ENCODE data around the gene ANKRD13D. TPM values are rescaled to one million over a fixed set of nuclear protein-coding genes. Genes with fewer than 3 reads are reported as not detected.

ANKRD13D gene
- total and polyA plus RNA-seq, 2 of the 8 experiments (the other 6 are each of a cell fraction or from before 2014, with no cell fraction given) = 24.9 to 26.5 TPM

DNA sequence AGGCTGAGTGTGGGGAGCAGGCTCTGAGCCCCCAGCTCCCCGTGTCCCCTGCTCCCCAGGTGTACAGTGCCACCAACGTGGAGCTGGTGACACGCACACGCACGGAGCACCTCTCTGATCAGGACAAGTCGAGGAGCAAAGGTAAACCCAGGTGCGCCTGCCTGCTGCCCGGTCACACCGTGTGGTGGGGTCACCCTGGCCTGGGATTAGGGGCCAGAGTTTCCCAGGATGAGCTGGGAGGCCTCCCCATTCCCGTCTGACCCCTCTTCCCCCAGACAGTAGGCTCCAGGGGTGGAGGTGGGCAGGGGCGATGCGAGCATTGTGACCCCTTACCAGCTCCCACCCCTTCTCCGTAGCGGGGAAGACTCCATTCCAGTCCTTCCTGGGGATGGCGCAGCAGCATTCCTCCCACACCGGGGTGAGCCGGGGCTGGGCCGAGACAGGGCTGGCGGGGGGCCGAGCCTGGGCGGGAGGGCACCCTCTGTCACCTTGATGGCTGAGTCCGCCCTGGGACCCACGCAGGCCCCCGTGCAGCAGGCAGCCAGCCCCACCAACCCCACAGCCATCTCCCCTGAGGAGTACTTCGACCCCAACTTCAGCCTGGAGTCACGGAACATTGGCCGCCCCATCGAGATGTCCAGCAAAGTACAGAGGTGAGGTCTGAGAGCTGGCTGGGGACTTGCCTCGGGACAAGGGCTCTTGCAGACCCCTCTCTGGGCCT, 10.5 kb downstream of the ANKRD13D start:
- POLR2A ChIA-PET (ENCODE audit: partially characterized antibody) = interaction anchor here (1.4 to 9.7 kb wide), 3 partner anchors 9 to 20 kb away, joined by 3 to 106 read pairs (median 4); partner anchors contain the start of gene ANKRD13D
- H3K79me2 ChIP-seq (ENCODE audit: control insufficient read depth in 1 of 2, insufficient read depth in 2 of 2, low read length in 2 of 2) = no peaks in the 10 kb centered on the region
- DNase-seq (ENCODE audit: low read depth in 1 of 2, low spot score in 2 of 2) = no peak
- no peak for FAIRE-seq
- H3K9ac ChIP-seq (replicated peaks in 1 of 4; ENCODE audit: extremely low read depth in 1 of 4, low read depth in 3 of 4, low read length in 3 of 4) = no peak overlapping the region
- TF ChIP-seq ZNF274 (IDR thresholded peaks at IDR 0.05; ENCODE audit: borderline replicate concordance, extremely low read depth, low read length) (no peak), GABPA (IDR thresholded peaks at IDR 0.05; ENCODE audit: borderline replicate concordance, insufficient read depth, low read length) (no peak), CHD1 (IDR thresholded peaks at IDR 0.05; ENCODE audit: low read depth, low read length) (no peak), PHF8 (conservative IDR thresholded peaks at IDR 0.05; ENCODE audit: low read depth, low read length) (no peak), KDM4A (IDR thresholded peaks at IDR 0.05; ENCODE audit: low read depth, low read length, severe bottlenecking) (no peak), YY1 (IDR thresholded peaks at IDR 0.05; ENCODE audit: low read depth, low read length) (no peak), CHD2 (IDR thresholded peaks at IDR 0.05; ENCODE audit: low read length) (no peak), SAP30 (IDR thresholded peaks at IDR 0.05; ENCODE audit: insufficient read depth, insufficient replicate concordance, low read length) (no peak)
- no peak overlapping the region for H2BK15ac ChIP-seq (ENCODE audit: low read length)
- H3K4me1 ChIP-seq (replicated peaks in 1 of 4; ENCODE audit: control insufficient read depth in 3 of 4, insufficient read depth in 4 of 4, low read length in 3 of 4) = peaks cover 0 to 19% (median 15%) of the 10 kb centered on the region in 4 experiments; a peak in 5 of 7 replicates
- no peak overlapping the region for H3K27ac ChIP-seq (ENCODE audit: low read depth, low read length)
- H2BK20ac ChIP-seq (ENCODE audit: low read length) = no peak overlapping the region
- H2AK5ac ChIP-seq (ENCODE audit: low read depth, low read length) = no peak overlapping the region
- H4K8ac ChIP-seq (ENCODE audit: extremely low read depth, insufficient read depth, low read length) = no peak overlapping the region; the same call in 1 of the 2 replicates
- H3K18ac ChIP-seq (ENCODE audit: extremely low read depth, low read length) = no peak overlapping the region
- no peak overlapping the region for H3K14ac ChIP-seq (ENCODE audit: insufficient read length)
- H3K79me1 ChIP-seq (ENCODE audit: low read depth, low read length) = no peaks in the 10 kb centered on the region; the same call in 1 of the 2 replicates
- H3K36me3 ChIP-seq (ENCODE audit: control insufficient read depth in 2 of 4, insufficient read depth in 4 of 4, low read length in 3 of 4) = peaks cover 0 to 21% (median 10%) of the 10 kb centered on the region in 4 experiments; a peak in 3 of 8 replicates
- no peak overlapping the region for H2BK12ac ChIP-seq (ENCODE audit: low read depth, low read length)
- H3K4me3 ChIP-seq (ENCODE audit: extremely low read depth in 1 of 4, insufficient read depth in 2 of 4, low read depth in 3 of 4, low read length in 4 of 4) = no peak overlapping the region
- H2AFZ ChIP-seq (ENCODE audit: low read length) = no peak overlapping the region
- no peak overlapping the region for H4K5ac ChIP-seq (ENCODE audit: insufficient read length, low read depth, low read length)
- CTCF ChIA-PET (ENCODE audit: partially characterized antibody) = interaction anchor here (0.9 to 2.2 kb wide), 10 partner anchors 8 to 217 kb away, joined by 3 to 10 read pairs (median 4); partner anchors contain the start of gene ANKRD13D
- H3K23ac ChIP-seq (ENCODE audit: insufficient read length) = no peak overlapping the region
- H2BK120ac ChIP-seq (replicated peaks; ENCODE audit: low read depth, low read length) = no peak overlapping the region
- H3K27me3 ChIP-seq (replicated peaks in 1 of 4; ENCODE audit: control insufficient read depth in 3 of 4, extremely low read depth in 1 of 4, insufficient read depth in 3 of 4, low read length in 3 of 4) = peaks cover 0 to 8% (median 6%) of the 10 kb centered on the region in 4 experiments; a peak in 5 of 7 replicates
- H3K4me2 ChIP-seq (ENCODE audit: insufficient read depth in 1 of 2, low read depth in 2 of 2, low read length in 2 of 2) = no peak overlapping the region
- H3K9me3 ChIP-seq (ENCODE audit: insufficient read depth in 2 of 2, low read depth in 1 of 2, low read length in 1 of 2) = no peaks in the 10 kb centered on the region; a peak in 1 of 4 replicates
- no peak overlapping the region for H3K4ac ChIP-seq (replicated peaks; ENCODE audit: insufficient read length, low read depth, low read length)
- no peak overlapping the region for H3K56ac ChIP-seq (replicated peaks; ENCODE audit: insufficient read length, low read depth, low read length)
- WGBS, 2 experiments (ENCODE audit: extremely low coverage in 1 of 2, insufficient coverage in 1 of 2, insufficient read length in 1 of 2, insufficient replicate concordance in 2 of 2, low coverage in 1 of 2, low lambda C conversion rate in 2 of 2, missing lambda C conversion rate in 1 of 2) = 86% methylated on average over 17 of the region's 29 CpGs; no CpG with 5 or more reads in 1 of the 2 experiments
- peaks cover 19% of the 10 kb centered on the region; the same call in 1 of the 2 replicates for H3K23me2 ChIP-seq (ENCODE audit: low read depth, low read length)
- H2BK5ac ChIP-seq (ENCODE audit: low read depth, low read length) = no peak overlapping the region
- peaks cover 0 to 7% of the 10 kb centered on the region in 2 experiments for H4K20me1 ChIP-seq (replicated peaks in 1 of 2; ENCODE audit: control insufficient read depth in 1 of 2, insufficient read depth in 2 of 2, low read length in 2 of 2)
- H4K91ac ChIP-seq (replicated peaks; ENCODE audit: insufficient read length, low read length) = no peak overlapping the region
